ENCODE measurements around the gene CACNA2D3. TPM values are rescaled to one million over a fixed set of nuclear protein-coding genes. Genes with fewer than 3 reads are reported as not detected.

The CACNA2D3 gene
- total and polyA plus RNA-seq, 2 experiments from 2014 or later: 1.1 to 2.5 TPM

DNA sequence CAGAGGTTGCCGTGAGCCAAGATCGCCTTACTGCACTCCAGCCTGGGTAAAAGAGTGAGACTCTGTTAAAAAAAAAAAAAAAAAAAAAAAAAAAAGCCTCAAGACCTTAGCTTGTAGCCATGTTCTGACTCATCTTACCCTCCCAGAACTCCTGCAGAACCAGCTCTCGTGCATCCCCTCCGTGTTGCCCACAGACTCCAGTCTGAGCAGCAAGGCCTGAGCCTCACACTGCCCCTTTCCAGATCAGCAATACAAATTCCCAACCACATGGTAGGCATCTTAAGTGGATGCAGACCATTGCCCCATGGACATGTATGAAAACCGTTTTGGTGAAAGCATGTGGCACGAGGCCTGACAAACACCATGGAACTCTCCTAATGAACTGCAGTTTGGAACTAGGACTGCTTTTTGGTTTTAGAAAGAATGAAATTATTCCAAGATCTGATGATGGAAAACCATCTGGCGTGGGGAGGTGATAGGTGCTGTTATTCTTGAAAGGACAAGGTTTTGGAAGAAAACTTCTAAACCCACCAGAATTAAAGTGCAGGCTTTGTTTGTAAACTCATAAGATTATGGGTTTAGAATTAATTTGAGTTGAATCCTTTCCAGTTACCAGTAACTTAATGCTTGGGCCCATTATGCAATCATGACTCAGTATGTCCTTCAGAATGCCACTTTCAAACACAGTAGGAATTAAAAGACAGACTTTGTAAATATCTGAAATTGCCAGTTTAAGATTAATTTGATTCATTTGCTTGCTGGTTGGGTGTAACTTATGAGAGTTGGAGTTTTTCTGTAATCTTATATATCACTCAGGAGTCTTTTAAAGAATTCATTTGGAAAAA lies 969.3 kb downstream of the CACNA2D3 start:
- Histone ChIP-seq H3K36me3 (replicated peaks; ENCODE audit: insufficient read depth, low read depth) (no peaks in the 10 kb centered on the region), H3K79me2 (no peaks in the 10 kb centered on the region), H3K4me1 (ENCODE audit: insufficient read depth) (no peaks in the 10 kb centered on the region), H3K4me3 (no peak overlapping the region), H3K4me2 (no peak overlapping the region), H2AFZ (no peak overlapping the region), H3K9me2 (replicated peaks; ENCODE audit: insufficient read depth) (no peaks in the 10 kb centered on the region), H3K9me3 (ENCODE audit: low read depth) (no peaks in the 10 kb centered on the region), H3K27me3 (no peaks in the 10 kb centered on the region), H4K20me1 (ENCODE audit: insufficient read depth, poor library complexity, severe bottlenecking) (no peaks in the 10 kb centered on the region), H3K27ac (no peak overlapping the region)
- DNase-seq (ENCODE audit: low spot score): no peak
- TF ChIP-seq EZH2 (IDR thresholded peaks at IDR 0.05; ENCODE audit: borderline replicate concordance): no peak
- 79% methylated on average over 7 of the region's 7 CpGs for WGBS (ENCODE audit: low lambda C conversion rate, missing lambda C conversion rate)

DNA sequence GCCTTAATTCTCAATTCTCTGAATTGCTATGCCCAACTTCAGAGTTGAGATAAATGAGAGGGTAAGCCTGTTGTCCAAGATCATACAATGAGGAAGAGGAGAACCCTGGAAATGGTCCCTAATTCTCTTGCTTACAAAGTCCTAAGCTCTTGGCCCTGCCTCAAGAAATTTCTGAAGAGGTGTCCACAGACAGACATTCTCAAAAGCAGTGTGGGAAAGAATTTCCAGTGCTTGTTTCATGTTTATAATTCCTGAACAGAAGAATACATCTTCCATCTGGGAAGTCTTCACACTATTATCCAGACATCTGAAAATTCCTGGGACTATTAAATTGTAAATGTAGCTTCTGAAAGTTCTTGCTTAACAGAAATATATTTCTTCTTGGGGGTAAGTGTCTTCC lies 972.3 kb downstream of the CACNA2D3 start:
- Histone ChIP-seq H2AFZ (no peak overlapping the region), H3K4me2 (no peak overlapping the region), H3K4me1 (ENCODE audit: insufficient read depth) (no peaks in the 10 kb centered on the region), H3K9me3 (ENCODE audit: low read depth) (no peaks in the 10 kb centered on the region), H3K4me3 (no peak overlapping the region), H3K9me2 (replicated peaks; ENCODE audit: insufficient read depth) (no peaks in the 10 kb centered on the region), H3K36me3 (replicated peaks; ENCODE audit: insufficient read depth, low read depth) (no peaks in the 10 kb centered on the region), H4K20me1 (ENCODE audit: insufficient read depth, poor library complexity, severe bottlenecking) (no peaks in the 10 kb centered on the region), H3K79me2 (no peaks in the 10 kb centered on the region), H3K27me3 (no peaks in the 10 kb centered on the region), H3K27ac (no peak overlapping the region)
- TF ChIP-seq, protein P1, sequence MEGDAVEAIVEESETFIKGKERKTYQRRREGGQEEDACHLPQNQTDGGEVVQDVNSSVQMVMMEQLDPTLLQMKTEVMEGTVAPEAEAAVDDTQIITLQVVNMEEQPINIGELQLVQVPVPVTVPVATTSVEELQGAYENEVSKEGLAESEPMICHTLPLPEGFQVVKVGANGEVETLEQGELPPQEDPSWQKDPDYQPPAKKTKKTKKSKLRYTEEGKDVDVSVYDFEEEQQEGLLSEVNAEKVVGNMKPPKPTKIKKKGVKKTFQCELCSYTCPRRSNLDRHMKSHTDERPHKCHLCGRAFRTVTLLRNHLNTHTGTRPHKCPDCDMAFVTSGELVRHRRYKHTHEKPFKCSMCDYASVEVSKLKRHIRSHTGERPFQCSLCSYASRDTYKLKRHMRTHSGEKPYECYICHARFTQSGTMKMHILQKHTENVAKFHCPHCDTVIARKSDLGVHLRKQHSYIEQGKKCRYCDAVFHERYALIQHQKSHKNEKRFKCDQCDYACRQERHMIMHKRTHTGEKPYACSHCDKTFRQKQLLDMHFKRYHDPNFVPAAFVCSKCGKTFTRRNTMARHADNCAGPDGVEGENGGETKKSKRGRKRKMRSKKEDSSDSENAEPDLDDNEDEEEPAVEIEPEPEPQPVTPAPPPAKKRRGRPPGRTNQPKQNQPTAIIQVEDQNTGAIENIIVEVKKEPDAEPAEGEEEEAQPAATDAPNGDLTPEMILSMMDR (IDR thresholded peaks at IDR 0.05; ENCODE audit: poor library complexity): no peak
- TF ChIP-seq EZH2 (IDR thresholded peaks at IDR 0.05; ENCODE audit: borderline replicate concordance) (no peak), EZH2phosphoT487 (IDR thresholded peaks at IDR 0.05; ENCODE audit: low read depth, severe bottlenecking, unreplicated experiment) (no peak)
- no peak for DNase-seq (ENCODE audit: low spot score)

DNA sequence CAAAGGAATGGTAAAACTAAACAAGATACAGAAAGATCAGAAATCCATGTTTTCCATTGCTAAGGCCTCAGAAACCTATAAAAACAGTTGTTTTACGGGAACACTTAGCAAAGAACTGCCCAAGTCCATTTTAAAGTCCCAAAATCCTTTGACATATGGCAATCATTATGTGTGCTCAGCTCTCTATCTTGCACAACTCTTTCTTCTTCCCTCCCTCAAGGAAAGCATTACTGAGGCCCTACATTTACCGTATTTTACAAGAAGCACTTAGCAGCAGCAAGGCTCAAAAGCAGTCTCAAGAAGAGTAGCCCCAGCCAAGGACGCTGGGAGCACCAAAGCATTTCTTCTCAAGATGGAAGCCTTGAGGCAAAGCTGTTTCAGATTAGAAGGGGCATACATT lies 975.1 kb downstream of the CACNA2D3 start:
- no peak for TF ChIP-seq EZH2 (IDR thresholded peaks at IDR 0.05; ENCODE audit: borderline replicate concordance)
- no peaks in the 10 kb centered on the region for H3K9me2 ChIP-seq (replicated peaks; ENCODE audit: insufficient read depth)
- no peak overlapping the region for H2AFZ ChIP-seq
- no peak overlapping the region for H3K4me3 ChIP-seq
- no peaks in the 10 kb centered on the region for H3K36me3 ChIP-seq (replicated peaks; ENCODE audit: insufficient read depth, low read depth)
- no peaks in the 10 kb centered on the region for H3K79me2 ChIP-seq
- H4K20me1 ChIP-seq (ENCODE audit: insufficient read depth, poor library complexity, severe bottlenecking): no peaks in the 10 kb centered on the region
- H3K4me2 ChIP-seq: no peak overlapping the region
- H3K9me3 ChIP-seq (ENCODE audit: low read depth): no peaks in the 10 kb centered on the region
- peak overlapping the region; percentile 82 for H3K27ac ChIP-seq
- DNase-seq (ENCODE audit: low spot score): peak; percentile 34
- 51% methylated on average over 3 of the region's 3 CpGs for WGBS (ENCODE audit: low lambda C conversion rate, missing lambda C conversion rate)
- no peaks in the 10 kb centered on the region for H3K27me3 ChIP-seq
- H3K4me1 ChIP-seq (ENCODE audit: insufficient read depth): no peaks in the 10 kb centered on the region

DNA sequence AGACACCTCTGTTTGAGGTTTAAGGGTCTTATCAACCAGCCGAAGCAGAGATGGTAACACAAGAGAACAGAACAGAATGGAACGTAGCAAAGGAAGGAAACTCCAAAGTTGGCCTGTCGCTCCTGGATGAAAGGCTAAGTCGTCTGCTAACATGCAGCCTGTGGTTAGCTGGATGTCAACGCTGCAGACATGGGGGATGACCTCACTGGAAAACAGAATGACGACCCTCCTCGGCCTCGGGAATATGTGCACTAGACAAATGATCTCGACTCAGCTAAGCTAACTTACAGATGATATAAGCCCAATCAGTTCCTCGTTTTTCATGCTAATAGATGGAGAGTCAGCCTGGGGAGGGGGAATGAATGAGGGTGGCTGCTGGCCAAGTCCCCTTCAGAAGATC lies 983.3 kb downstream of the CACNA2D3 start:
- Histone ChIP-seq H3K4me1 (ENCODE audit: insufficient read depth) (no peaks in the 10 kb centered on the region), H4K20me1 (ENCODE audit: insufficient read depth, poor library complexity, severe bottlenecking) (no peaks in the 10 kb centered on the region), H3K79me2 (no peaks in the 10 kb centered on the region), H3K27ac (no peak overlapping the region), H2AFZ (no peak overlapping the region), H3K36me3 (replicated peaks; ENCODE audit: insufficient read depth, low read depth) (no peaks in the 10 kb centered on the region), H3K4me3 (no peak overlapping the region), H3K27me3 (no peaks in the 10 kb centered on the region), H3K4me2 (no peak overlapping the region), H3K9me2 (replicated peaks; ENCODE audit: insufficient read depth) (no peaks in the 10 kb centered on the region), H3K9me3 (ENCODE audit: low read depth) (no peaks in the 10 kb centered on the region)
- TF ChIP-seq, protein P1 (IDR thresholded peaks at IDR 0.05; ENCODE audit: poor library complexity): no peak
- TF ChIP-seq EZH2phosphoT487 (IDR thresholded peaks at IDR 0.05; ENCODE audit: low read depth, severe bottlenecking, unreplicated experiment) (no peak), EZH2 (IDR thresholded peaks at IDR 0.05; ENCODE audit: borderline replicate concordance) (no peak)
- WGBS (ENCODE audit: low lambda C conversion rate, missing lambda C conversion rate): 87% methylated on average over 10 of the region's 10 CpGs
- no peak for DNase-seq (ENCODE audit: low spot score)

All from hepatocyte (in vitro differentiated cells).